Measurements from ENCODE around the gene FAM229B.

DNA sequence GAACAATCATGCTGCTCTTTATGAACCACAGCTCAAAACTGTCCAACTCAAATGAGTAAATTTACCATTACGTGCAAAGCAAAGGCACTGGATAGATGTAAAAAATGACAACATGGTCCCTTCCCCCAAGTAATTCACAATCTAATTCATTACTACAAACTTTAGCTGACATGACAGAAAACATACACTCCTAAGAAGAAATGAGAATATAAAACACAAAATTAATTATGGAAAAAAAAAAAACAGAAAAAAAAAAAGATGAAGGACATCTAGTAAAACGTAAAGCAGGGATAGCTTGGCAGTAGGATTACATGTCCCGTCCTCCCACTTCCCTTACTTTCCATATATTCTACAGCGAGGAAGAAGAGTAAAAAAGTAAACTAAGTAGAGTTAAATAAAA, 5.8 kb upstream of the FAM229B start:
- TF ChIP-seq EZH2 (IDR thresholded peaks at IDR 0.05), result no peak
- TF ChIP-seq, protein P1, sequence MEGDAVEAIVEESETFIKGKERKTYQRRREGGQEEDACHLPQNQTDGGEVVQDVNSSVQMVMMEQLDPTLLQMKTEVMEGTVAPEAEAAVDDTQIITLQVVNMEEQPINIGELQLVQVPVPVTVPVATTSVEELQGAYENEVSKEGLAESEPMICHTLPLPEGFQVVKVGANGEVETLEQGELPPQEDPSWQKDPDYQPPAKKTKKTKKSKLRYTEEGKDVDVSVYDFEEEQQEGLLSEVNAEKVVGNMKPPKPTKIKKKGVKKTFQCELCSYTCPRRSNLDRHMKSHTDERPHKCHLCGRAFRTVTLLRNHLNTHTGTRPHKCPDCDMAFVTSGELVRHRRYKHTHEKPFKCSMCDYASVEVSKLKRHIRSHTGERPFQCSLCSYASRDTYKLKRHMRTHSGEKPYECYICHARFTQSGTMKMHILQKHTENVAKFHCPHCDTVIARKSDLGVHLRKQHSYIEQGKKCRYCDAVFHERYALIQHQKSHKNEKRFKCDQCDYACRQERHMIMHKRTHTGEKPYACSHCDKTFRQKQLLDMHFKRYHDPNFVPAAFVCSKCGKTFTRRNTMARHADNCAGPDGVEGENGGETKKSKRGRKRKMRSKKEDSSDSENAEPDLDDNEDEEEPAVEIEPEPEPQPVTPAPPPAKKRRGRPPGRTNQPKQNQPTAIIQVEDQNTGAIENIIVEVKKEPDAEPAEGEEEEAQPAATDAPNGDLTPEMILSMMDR (IDR thresholded peaks at IDR 0.05), result no peak

All from neural progenitor cell (in vitro differentiated cells).